ENCODE results near the gene LONRF2.

DNA sequence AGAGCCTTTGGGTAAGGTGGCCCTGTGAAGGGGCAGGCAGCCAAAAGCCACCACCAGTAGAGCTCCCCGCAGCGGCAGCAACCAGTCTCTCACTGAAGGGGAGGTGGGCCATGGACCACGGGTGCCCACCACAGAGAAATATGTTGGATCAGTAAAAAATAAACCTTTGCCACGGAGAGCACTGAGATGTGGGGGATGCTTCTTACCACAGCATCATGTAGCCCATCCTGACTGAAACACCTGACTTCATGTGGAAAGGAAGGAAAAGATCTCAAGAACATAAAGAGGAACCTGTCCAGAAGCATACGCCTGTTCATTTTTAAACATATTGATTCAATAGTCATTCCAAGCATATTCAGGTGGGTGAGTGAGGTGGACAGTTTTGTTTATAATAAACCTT lies 51.1 kb downstream of the LONRF2 start:
- TF ChIP-seq, protein P1, sequence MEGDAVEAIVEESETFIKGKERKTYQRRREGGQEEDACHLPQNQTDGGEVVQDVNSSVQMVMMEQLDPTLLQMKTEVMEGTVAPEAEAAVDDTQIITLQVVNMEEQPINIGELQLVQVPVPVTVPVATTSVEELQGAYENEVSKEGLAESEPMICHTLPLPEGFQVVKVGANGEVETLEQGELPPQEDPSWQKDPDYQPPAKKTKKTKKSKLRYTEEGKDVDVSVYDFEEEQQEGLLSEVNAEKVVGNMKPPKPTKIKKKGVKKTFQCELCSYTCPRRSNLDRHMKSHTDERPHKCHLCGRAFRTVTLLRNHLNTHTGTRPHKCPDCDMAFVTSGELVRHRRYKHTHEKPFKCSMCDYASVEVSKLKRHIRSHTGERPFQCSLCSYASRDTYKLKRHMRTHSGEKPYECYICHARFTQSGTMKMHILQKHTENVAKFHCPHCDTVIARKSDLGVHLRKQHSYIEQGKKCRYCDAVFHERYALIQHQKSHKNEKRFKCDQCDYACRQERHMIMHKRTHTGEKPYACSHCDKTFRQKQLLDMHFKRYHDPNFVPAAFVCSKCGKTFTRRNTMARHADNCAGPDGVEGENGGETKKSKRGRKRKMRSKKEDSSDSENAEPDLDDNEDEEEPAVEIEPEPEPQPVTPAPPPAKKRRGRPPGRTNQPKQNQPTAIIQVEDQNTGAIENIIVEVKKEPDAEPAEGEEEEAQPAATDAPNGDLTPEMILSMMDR (IDR thresholded peaks at IDR 0.05), result no peak
- no peak for TF ChIP-seq POLR2A (IDR thresholded peaks at IDR 0.05)

Measured in thyroid gland (tissue), 4 donors.